ENCODE data around the gene ERH. TPM values are rescaled to one million over a fixed set of nuclear protein-coding genes. Genes with fewer than 3 reads are reported as not detected.

The ERH gene
- total RNA-seq, 1 donor from 2014 or later = 308 TPM

- no peak for DNase-seq (ENCODE audit: extremely low spot score, unreplicated experiment)
- no peak for TF ChIP-seq CTCF (conservative IDR thresholded peaks at IDR 0.05)
- H3K4me3 Mint-ChIP-seq = no peak overlapping the region
- peaks cover 21% of the 10 kb centered on the region for H3K36me3 Mint-ChIP-seq
- H3K27ac Mint-ChIP-seq = no peak overlapping the region
- no peaks in the 10 kb centered on the region for H3K4me1 Mint-ChIP-seq (ENCODE audit: unreplicated experiment)
- H3K9me3 Mint-ChIP-seq = no peaks in the 10 kb centered on the region
- H3K27me3 Mint-ChIP-seq = no peaks in the 10 kb centered on the region
Observed at GRCh38 chr14:69432364-69432763, 34.3 kb upstream of the ERH start.

DNA sequence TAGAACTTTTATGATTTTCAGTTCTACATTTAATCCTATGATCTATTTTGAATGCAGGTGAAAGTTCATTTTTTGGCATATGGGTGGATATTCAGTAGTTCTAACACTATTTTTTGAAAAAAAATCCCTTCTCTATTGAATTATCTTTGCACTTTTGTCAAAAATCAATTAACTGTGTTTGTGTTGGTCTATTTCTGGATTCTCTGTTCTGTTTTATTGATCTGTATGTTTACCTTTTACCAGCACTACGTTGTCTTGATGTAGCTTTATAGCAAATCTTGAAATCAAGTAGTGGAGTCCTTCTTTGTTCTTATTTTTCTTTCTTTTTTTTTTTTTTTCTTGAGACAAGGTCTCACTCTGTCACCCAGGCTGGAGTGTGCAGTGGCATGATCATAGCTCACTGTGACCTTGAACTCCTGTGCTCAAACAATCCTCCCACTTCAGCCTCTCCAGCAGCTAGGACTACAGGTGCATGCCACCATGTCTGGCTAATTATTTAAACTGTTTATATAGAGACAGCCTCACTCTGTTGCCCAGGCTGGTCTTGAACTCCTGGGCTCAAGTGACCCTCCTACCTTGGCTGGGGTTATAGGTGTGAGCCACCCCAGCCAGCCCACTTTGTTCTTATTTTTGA is 32.3 kb upstream of the ERH start:
- no peaks in the 10 kb centered on the region for H3K9me3 Mint-ChIP-seq
- DNase-seq (ENCODE audit: extremely low spot score, unreplicated experiment) = no peak
- H3K27me3 Mint-ChIP-seq = no peaks in the 10 kb centered on the region
- no peak for TF ChIP-seq CTCF (conservative IDR thresholded peaks at IDR 0.05)
- no peak overlapping the region for H3K27ac Mint-ChIP-seq
- H3K36me3 Mint-ChIP-seq = peaks cover 27% of the 10 kb centered on the region
- H3K4me3 Mint-ChIP-seq = no peak overlapping the region
- no peaks in the 10 kb centered on the region for H3K4me1 Mint-ChIP-seq (ENCODE audit: unreplicated experiment)

- H3K36me3 Mint-ChIP-seq = peaks cover 34% of the 10 kb centered on the region
Observed at GRCh38 chr14:69429643-69430042, 31.5 kb upstream of the ERH start.

GRCh38 chr14:69428289-69428998 is 30.3 kb upstream of the ERH start:
- no peak overlapping the region for H3K4me3 Mint-ChIP-seq
- DNase-seq (ENCODE audit: extremely low spot score, unreplicated experiment) = no peak
- no peaks in the 10 kb centered on the region for H3K4me1 Mint-ChIP-seq (ENCODE audit: unreplicated experiment)
- no peak overlapping the region for H3K27ac Mint-ChIP-seq
- TF ChIP-seq CTCF (conservative IDR thresholded peaks at IDR 0.05) = no peak
- no peaks in the 10 kb centered on the region for H3K27me3 Mint-ChIP-seq
- no peaks in the 10 kb centered on the region for H3K9me3 Mint-ChIP-seq
- H3K36me3 Mint-ChIP-seq = peaks cover 39% of the 10 kb centered on the region

More at GRCh38 chr14:69429643-69430042, 31.5 kb upstream of the ERH start:
- no peak for TF ChIP-seq CTCF (conservative IDR thresholded peaks at IDR 0.05)
- Mint-ChIP-seq H3K9me3 (no peaks in the 10 kb centered on the region), H3K27ac (no peak overlapping the region), H3K4me1 (ENCODE audit: unreplicated experiment) (no peaks in the 10 kb centered on the region), H3K27me3 (no peaks in the 10 kb centered on the region), H3K4me3 (no peak overlapping the region)
- DNase-seq (ENCODE audit: extremely low spot score, unreplicated experiment) = no peak

- no peak overlapping the region for H3K4me3 Mint-ChIP-seq
- DNase-seq (ENCODE audit: extremely low spot score, unreplicated experiment) = no peak
- no peaks in the 10 kb centered on the region for H3K9me3 Mint-ChIP-seq
- H3K27ac Mint-ChIP-seq = no peak overlapping the region
- H3K27me3 Mint-ChIP-seq = no peaks in the 10 kb centered on the region
- no peak for TF ChIP-seq CTCF (conservative IDR thresholded peaks at IDR 0.05)
- peaks cover 39% of the 10 kb centered on the region for H3K36me3 Mint-ChIP-seq
- H3K4me1 Mint-ChIP-seq (ENCODE audit: unreplicated experiment) = no peaks in the 10 kb centered on the region
Observed at GRCh38 chr14:69427596-69427995, 29.5 kb upstream of the ERH start.

Measured in type B pancreatic cell (in vitro differentiated cells).